T-helper 2 cell treated with Interferon-gamma antibody and Interleukin-4, amounts not matched to agents 5 μg/mL and 100 μg/mL, for 36 hours (primary cell): ENCODE results near the gene FHL2.

ENCODE experiments used
- DNase-seq: peaks from one replicate; pipeline ENCODE4 v3.0.0; 2021; ENCODE audit warnings: low spot score
- H3K27ac Mint-ChIP-seq: one replicate; pipeline ENCODE4 v1.8.0; 2021; ENCODE audit warnings: mild to moderate bottlenecking, mixed read lengths
- H3K27me3 Mint-ChIP-seq: one replicate; pipeline ENCODE4 v1.8.0; 2021; ENCODE audit warnings: low read depth, mixed read lengths
- H3K36me3 Mint-ChIP-seq: one replicate; pipeline ENCODE4 v1.8.0; 2021; ENCODE audit warnings: low read depth, mixed read lengths
- H3K4me1 Mint-ChIP-seq: one replicate; pipeline ENCODE4 v1.8.0; 2021; ENCODE audit warnings: low read depth, mixed read lengths
- H3K4me3 Mint-ChIP-seq: one replicate; pipeline ENCODE4 v1.8.0; 2022; ENCODE audit warnings: mild to moderate bottlenecking, moderate library complexity, mixed read lengths
- H3K9me3 Mint-ChIP-seq: one replicate; pipeline ENCODE4 v1.8.0; 2021; ENCODE audit warnings: mixed read lengths

The FHL2 gene

DNA sequence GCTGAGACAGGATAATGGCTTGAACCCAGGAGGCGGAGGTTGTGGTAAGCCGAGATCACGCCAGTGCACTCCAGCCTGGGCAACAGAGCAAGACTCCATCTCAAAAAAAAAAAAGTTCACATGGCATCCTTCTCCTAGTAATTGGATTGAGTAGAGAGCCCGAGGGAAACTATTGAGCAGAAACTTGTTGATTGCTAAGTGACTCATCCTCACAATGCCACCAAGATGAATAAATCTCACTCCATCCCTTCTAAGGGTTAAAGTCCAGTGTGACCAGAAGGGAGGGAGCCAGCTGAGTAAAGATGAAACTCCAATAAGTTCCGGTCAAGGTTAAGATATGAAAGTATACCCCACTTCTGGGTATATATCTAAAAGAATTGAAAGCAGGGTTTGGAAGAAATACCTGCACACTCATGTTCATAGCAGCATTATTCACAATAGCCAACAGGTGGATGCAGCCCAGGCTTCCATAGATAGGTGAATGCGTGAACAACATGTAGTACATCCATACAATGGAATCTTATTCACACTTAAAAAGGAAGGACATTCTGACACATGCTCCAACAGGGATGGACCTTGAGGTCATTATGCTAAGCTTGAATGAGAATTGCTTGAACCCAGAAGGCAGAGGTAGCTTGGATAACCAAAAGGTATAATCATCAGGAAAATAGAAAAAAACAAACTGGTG is 13.0 kb upstream of the FHL2 start:
- no peak overlapping the region for H3K27ac Mint-ChIP-seq
- no peak overlapping the region for H3K4me3 Mint-ChIP-seq
- H3K36me3 Mint-ChIP-seq = no peaks in the 10 kb centered on the region
- no peaks in the 10 kb centered on the region for H3K9me3 Mint-ChIP-seq
- peaks cover 6% of the 10 kb centered on the region for H3K4me1 Mint-ChIP-seq
- H3K27me3 Mint-ChIP-seq = peaks cover 37% of the 10 kb centered on the region
- no peak for DNase-seq

DNA sequence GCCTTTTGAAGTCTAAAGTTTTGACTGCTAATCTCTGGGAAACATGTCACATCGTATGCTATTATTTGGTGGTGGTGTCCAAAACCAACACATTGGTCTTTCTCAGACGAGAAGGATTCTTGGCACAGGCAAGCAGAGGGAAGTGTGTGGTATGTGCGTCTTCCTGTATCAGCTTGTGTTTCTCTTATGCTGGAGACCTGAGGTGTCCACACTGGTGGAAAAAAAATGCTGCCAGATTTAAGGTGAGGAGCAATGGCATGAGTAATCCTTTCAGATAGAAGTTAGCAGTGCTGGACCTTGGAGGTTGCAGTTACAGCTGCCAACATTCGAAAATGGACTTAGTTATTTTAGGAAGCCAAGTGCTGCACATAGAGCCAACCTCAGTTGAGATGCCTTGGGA is 11.7 kb upstream of the FHL2 start:
- Mint-ChIP-seq H3K27ac (no peak overlapping the region), H3K9me3 (no peaks in the 10 kb centered on the region), H3K36me3 (no peaks in the 10 kb centered on the region), H3K4me1 (peaks cover 3% of the 10 kb centered on the region), H3K4me3 (no peak overlapping the region), H3K27me3 (peaks cover 42% of the 10 kb centered on the region)
- no peak for DNase-seq

DNA sequence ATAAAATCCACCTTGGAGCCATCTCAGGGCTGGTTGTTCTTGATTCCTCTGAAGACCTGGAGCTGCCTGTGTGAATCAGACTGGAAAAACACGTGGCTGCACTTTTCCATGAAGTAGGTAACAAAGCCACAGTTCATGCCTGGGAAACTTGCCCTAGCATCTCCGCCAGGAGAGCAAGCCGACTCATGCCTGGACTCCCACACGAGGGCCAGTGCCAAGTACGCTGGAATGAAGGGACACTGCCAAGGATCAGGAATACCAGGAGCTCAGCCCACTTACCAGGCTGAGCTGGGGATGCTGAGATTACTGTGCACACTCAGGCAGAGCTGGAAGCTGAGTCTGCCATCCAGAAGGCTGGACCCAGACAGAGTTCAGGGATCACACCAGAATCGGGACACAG is 10.9 kb upstream of the FHL2 start:
- H3K27me3 Mint-ChIP-seq = peaks cover 44% of the 10 kb centered on the region
- no peaks in the 10 kb centered on the region for H3K36me3 Mint-ChIP-seq
- peaks cover 3% of the 10 kb centered on the region for H3K4me1 Mint-ChIP-seq
- H3K4me3 Mint-ChIP-seq = no peak overlapping the region
- no peak overlapping the region for H3K27ac Mint-ChIP-seq
- no peaks in the 10 kb centered on the region for H3K9me3 Mint-ChIP-seq
- no peak for DNase-seq

DNA sequence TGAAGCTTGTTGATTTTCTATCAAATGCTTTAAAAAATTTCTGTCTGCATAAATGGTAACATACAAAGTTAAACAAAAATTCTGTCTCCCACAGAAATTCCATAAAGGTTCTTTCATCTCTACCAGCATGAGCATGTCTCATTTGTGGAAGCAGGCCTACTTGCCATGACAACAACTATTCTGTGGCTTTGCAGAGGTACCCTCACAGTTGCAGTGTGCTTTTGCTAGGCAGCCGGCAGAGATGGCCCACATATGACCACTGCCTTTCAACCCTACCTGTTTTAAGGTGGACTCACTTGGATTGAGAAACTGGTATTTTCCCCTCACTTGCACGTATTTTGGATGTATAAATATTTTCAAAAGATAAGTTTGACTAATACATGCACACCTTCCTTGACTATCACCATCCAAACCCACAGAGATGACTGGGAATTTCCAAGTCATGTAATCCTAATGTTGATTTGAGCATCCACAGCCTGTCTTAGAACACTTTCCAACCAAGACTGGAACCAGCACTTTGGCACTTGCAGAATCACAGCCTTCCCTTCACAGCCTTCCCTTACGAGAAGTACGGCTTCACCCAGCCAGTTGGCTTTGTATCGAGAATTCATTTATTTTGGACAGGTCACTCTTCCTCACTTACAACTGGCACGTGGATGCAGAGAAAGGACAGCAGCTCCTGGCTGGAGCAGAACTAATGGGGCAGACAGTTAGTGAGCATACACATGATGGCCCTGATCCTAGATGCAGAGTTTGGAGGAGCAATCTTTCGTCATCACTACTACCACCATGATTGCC is 9.3 kb upstream of the FHL2 start:
- H3K9me3 Mint-ChIP-seq = no peaks in the 10 kb centered on the region
- no peak overlapping the region for H3K4me3 Mint-ChIP-seq
- no peaks in the 10 kb centered on the region for H3K36me3 Mint-ChIP-seq
- peaks cover 3% of the 10 kb centered on the region for H3K4me1 Mint-ChIP-seq
- H3K27me3 Mint-ChIP-seq = peaks cover 42% of the 10 kb centered on the region
- DNase-seq = no peak
- no peak overlapping the region for H3K27ac Mint-ChIP-seq

DNA sequence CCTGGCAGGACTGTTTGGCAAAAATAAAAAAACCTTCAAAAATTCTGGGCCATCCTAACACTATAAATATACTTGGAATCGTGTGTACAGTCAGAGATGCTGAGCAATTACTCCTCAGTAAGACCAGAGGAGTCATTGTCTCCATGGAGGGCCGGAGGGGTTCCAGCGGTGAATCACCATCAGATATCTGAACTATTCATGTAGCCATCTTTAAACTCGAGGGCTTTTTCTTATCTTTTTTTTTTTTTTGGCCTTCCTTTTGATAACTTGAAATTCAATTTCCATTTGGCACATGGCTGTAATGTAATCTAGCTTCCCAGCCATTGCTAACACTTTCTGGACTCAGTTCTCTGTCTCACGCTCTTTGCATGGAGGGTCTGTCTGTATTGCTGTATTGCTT is 7.4 kb upstream of the FHL2 start:
- Mint-ChIP-seq H3K27me3 (peaks cover 32% of the 10 kb centered on the region), H3K4me3 (no peak overlapping the region)
- DNase-seq = no peak

DNA sequence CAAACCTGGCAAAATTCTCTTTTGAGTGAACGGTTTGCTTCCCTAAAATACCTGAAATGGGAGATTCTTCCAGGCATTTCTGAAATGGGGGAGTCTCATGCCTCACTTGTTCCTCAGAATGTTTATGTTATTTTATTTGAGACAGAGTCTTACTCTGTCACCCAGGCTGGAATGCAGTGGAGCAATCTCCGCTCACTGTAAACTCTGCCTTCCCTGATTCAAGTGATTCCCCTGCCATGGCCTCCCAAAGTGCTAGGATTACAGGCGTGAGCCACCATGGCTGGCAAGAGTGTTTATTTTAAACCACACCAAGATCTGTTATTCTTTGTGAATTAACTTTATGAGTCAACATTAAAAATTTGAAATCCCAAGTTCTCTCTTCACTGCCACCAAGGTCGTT is 6.4 kb upstream of the FHL2 start:
- H3K4me3 Mint-ChIP-seq = no peak overlapping the region
- H3K27me3 Mint-ChIP-seq = peaks cover 38% of the 10 kb centered on the region
- H3K27ac Mint-ChIP-seq = no peak overlapping the region
- no peak for DNase-seq
- no peaks in the 10 kb centered on the region for H3K9me3 Mint-ChIP-seq
- H3K4me1 Mint-ChIP-seq = no peaks in the 10 kb centered on the region
- no peaks in the 10 kb centered on the region for H3K36me3 Mint-ChIP-seq

More for the DNA sequence above, 7.4 kb upstream of the FHL2 start:
- Mint-ChIP-seq H3K9me3 (no peaks in the 10 kb centered on the region), H3K4me1 (no peaks in the 10 kb centered on the region), H3K36me3 (no peaks in the 10 kb centered on the region), H3K27ac (no peak overlapping the region)

DNA sequence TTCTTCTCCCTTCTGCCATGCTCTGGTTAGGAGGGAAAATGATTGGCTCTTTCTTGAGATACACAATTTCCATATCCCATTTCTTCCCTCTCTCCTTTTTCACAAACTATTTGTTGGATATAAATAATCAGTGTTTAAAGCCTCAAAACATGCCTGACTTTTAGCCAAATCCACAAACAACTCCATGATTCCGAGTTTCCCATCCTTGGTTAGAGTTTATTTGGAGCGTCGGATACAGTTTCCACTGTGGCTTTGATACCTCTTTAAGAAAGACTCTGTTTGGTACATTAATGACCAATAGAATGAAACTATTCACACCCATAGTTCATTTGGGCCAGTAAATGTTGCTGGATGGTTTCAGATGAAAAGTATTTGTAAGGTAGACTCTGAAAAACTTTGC is 5.9 kb upstream of the FHL2 start:
- Mint-ChIP-seq H3K9me3 (no peaks in the 10 kb centered on the region), H3K27me3 (peaks cover 43% of the 10 kb centered on the region), H3K4me3 (no peak overlapping the region), H3K36me3 (no peaks in the 10 kb centered on the region), H3K4me1 (no peaks in the 10 kb centered on the region), H3K27ac (no peak overlapping the region)
- no peak for DNase-seq

DNA sequence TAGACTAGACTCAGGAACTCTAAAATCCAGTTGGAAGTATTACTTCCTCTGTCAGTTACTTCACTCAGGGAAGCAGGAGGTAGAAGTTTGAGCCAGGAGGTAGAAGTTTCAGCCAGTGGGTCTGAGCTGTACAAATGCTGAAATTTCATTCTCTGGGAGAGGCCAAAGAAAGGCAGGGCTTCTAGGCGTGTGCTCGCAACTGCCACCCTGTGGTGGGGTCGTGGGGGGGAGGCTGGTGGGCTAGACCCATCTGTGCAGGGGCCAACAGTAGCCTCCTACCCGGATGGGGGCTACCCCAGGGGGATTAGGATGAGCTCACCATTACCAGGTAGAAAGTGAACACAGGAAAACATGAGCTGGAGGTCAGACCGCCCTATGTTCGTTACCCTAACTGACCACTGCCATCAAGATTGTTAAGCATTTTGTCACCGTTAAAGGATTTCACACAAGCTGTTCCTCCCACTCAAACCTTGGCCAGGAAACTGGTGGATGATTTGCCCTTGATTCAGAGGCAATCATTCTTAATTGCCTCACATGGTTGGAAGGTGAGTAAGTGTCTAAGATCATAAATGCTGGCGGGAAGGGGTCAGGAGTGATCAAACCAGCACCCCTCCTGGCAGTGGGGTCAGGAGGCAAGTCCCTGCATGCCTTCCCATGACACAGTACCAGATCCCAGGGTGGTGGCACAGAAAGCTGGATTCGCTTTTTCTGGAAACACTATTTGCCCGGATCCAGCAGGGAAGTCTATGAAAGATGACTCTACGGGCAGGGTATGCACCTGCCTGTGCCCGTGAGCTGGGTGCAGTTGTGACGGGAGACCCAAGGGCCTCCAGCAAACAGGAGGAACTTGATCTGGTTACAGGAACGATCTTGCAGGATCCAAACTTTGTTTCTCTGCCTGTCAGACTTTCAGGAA is 5.2 kb upstream of the FHL2 start:
- Mint-ChIP-seq H3K4me1 (peaks cover 3% of the 10 kb centered on the region), H3K27me3 (peaks cover 45% of the 10 kb centered on the region), H3K9me3 (no peaks in the 10 kb centered on the region), H3K4me3 (no peak overlapping the region), H3K27ac (no peak overlapping the region), H3K36me3 (no peaks in the 10 kb centered on the region)
- no peak for DNase-seq

DNA sequence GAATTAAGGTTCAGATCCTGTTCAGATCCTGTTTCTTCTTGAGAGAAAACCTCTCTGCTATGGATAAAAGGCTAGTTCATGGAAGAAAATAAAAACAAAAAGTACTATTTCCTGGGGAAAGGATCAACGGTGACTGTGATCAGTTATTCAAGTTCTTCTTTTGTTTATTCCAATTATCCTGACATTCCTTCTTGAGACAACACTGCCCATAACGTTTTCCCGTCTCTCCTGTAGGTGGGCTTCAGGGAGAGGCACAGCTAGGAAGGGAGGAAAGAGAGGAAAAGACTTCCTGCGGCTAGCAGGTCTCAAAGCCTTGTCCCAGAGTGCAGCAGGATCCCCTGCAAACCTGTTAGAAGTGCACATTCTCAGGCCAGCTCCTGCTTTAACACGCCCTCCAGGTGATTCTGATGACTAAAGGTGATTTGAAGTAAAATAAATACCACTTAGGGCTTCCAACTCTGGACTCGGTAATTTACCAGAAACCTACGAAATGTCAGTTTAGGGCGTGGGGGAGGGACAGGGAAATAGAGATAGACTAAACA is 4.5 kb upstream of the FHL2 start:
- no peak overlapping the region for H3K27ac Mint-ChIP-seq
- peaks cover 44% of the 10 kb centered on the region for H3K27me3 Mint-ChIP-seq
- peaks cover 3% of the 10 kb centered on the region for H3K4me1 Mint-ChIP-seq
- DNase-seq = no peak
- H3K36me3 Mint-ChIP-seq = no peaks in the 10 kb centered on the region
- no peak overlapping the region for H3K4me3 Mint-ChIP-seq
- no peaks in the 10 kb centered on the region for H3K9me3 Mint-ChIP-seq

DNA sequence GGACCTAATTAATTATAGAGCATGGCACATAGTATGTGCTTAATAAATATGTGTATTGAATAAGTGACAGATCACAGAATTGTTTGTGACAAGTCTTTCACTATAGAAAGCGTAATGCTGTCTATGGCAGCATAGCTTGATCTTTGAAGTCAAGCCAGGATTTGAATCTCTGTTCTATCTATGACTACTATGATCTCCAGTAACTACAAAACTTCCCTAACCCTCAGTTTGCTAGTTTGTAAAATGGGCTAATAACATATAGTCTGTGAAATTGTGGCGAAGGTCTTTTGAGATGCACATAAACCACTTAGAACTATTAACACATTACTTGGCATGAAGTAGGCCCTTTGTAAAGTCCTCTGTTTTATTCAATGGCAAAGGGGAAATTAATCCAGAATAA is 4.0 kb upstream of the FHL2 start:
- DNase-seq = no peak
- H3K27me3 Mint-ChIP-seq = peaks cover 45% of the 10 kb centered on the region
- H3K27ac Mint-ChIP-seq = no peak overlapping the region
- H3K4me1 Mint-ChIP-seq = peaks cover 5% of the 10 kb centered on the region
- H3K36me3 Mint-ChIP-seq = no peaks in the 10 kb centered on the region
- no peaks in the 10 kb centered on the region for H3K9me3 Mint-ChIP-seq
- no peak overlapping the region for H3K4me3 Mint-ChIP-seq

DNA sequence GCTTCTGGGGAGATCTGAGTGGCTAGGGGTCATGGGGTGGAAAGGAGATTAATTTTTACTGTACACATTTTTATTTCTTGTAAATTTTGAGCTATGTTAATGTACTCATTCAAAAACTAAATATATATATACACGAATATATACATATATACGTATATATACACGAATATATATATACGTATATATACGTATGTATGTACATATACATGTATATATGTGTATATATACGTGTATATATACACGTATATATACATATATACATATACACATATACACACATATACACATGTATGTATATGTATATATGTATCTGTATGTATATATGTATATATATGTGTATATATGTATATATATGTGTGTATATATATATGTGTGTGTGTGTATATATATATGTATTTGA is 3.0 kb upstream of the FHL2 start:
- no peak overlapping the region for H3K4me3 Mint-ChIP-seq
- H3K36me3 Mint-ChIP-seq = no peaks in the 10 kb centered on the region
- H3K27ac Mint-ChIP-seq = no peak overlapping the region
- H3K9me3 Mint-ChIP-seq = no peaks in the 10 kb centered on the region
- H3K27me3 Mint-ChIP-seq = peaks cover 48% of the 10 kb centered on the region
- no peak for DNase-seq
- H3K4me1 Mint-ChIP-seq = peaks cover 10% of the 10 kb centered on the region

DNA sequence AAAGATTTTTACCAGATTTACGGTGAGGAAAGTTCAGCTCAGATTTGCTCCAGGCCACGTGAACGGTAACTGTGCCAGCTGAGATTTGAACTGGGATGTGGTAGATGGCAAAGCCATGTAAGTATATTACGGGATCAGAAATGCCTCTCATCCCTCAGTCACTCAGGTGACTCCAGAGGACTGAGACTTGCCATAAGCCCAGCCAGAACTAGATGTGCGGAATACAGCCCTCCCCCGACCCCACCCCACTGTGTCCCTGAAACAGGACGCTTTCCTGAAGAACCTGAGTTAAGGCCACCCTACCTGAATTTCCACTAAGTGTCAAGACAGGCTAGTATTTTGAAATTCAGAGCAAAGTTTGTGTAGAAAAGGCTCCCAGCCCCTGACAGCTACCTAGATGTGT is 1.3 kb upstream of the FHL2 start:
- peaks cover 39% of the 10 kb centered on the region for H3K27me3 Mint-ChIP-seq
- DNase-seq = no peak
- H3K9me3 Mint-ChIP-seq = no peaks in the 10 kb centered on the region
- H3K36me3 Mint-ChIP-seq = no peaks in the 10 kb centered on the region
- no peak overlapping the region for H3K27ac Mint-ChIP-seq
- peaks cover 10% of the 10 kb centered on the region for H3K4me1 Mint-ChIP-seq
- peak overlapping the region; percentile 40 for H3K4me3 Mint-ChIP-seq

DNA sequence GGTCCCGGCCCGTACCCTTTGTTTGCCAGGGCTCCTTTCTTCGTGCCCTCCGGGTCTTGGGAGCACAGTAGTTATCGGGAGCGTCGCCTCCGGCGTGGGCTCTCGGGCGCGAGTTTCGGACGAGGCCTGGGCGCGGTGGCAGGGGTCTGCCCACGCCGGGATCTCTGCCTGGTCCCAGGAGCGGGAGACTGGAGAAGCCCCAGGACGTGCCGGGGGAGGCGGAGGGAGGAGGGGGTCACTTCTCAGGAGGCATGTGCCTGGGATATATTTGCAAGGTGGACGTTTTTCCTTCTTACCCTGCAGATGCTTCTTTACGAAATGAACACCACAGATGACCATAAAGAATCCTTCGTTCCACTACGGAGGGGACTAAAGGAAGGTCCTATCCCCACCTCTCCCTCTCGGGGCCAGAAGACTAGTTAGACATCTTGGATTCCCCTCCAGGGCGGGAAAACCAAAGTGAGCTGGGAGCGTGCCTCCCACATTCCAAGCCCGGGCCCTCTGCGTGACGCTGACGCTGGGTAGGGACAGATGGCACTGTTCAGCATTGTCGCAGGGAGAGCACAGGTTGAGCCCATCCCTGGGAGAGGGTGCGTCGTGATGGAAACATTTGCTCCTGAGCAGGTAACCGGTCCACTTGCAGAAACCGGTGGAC is 483 bp upstream of the FHL2 start:
- Mint-ChIP-seq H3K4me1 (peaks cover 10% of the 10 kb centered on the region), H3K4me3 (peak overlapping the region; percentile 40), H3K27ac (no peak overlapping the region), H3K9me3 (no peaks in the 10 kb centered on the region), H3K36me3 (no peaks in the 10 kb centered on the region), H3K27me3 (peaks cover 37% of the 10 kb centered on the region)
- no peak for DNase-seq
